Measurements from ENCODE around the gene TMTC2.
A peak's percentile ranks its signal among the peaks of the same experiment; 100 is the strongest.

The TMTC2 gene

GRCh38 chr12:82896277-82896676 lies 209.6 kb downstream of the TMTC2 start:
- Histone ChIP-seq H3K9me3 (ENCODE audit: control insufficient read depth, low read length) (no peaks in the 10 kb centered on the region), H3K4me1 (ENCODE audit: control insufficient read depth, insufficient read depth, low read length) (no peaks in the 10 kb centered on the region), H3K36me3 (ENCODE audit: control insufficient read depth, insufficient read depth, low read length, severe bottlenecking) (peaks cover 3% of the 10 kb centered on the region), H3K4me3 (ENCODE audit: low read length) (no peak overlapping the region), H3K9ac (ENCODE audit: low read length) (no peak overlapping the region), H3K27me3 (replicated peaks; ENCODE audit: control insufficient read depth, insufficient read depth, low read length) (no peaks in the 10 kb centered on the region)
- no peak for DNase-seq (ENCODE audit: low read depth)

GRCh38 chr12:82896979-82897378 lies 210.3 kb downstream of the TMTC2 start:
- Histone ChIP-seq H3K9me3 (ENCODE audit: control insufficient read depth, low read length) (no peaks in the 10 kb centered on the region), H3K36me3 (ENCODE audit: control insufficient read depth, insufficient read depth, low read length, severe bottlenecking) (peaks cover 3% of the 10 kb centered on the region), H3K4me3 (ENCODE audit: low read length) (no peak overlapping the region), H3K27me3 (replicated peaks; ENCODE audit: control insufficient read depth, insufficient read depth, low read length) (no peaks in the 10 kb centered on the region), H3K4me1 (ENCODE audit: control insufficient read depth, insufficient read depth, low read length) (no peaks in the 10 kb centered on the region), H3K9ac (ENCODE audit: low read length) (no peak overlapping the region)
- DNase-seq (ENCODE audit: low read depth), result peak; percentile 24

- DNase-seq (ENCODE audit: low read depth), result no peak
- H3K4me1 ChIP-seq (ENCODE audit: control insufficient read depth, insufficient read depth, low read length), result no peaks in the 10 kb centered on the region
- peaks cover 3% of the 10 kb centered on the region for H3K36me3 ChIP-seq (ENCODE audit: control insufficient read depth, insufficient read depth, low read length, severe bottlenecking)
- no peaks in the 10 kb centered on the region for H3K27me3 ChIP-seq (replicated peaks; ENCODE audit: control insufficient read depth, insufficient read depth, low read length)
- H3K9ac ChIP-seq (ENCODE audit: low read length), result no peak overlapping the region
- H3K4me3 ChIP-seq (ENCODE audit: low read length), result no peak overlapping the region
- H3K9me3 ChIP-seq (ENCODE audit: control insufficient read depth, low read length), result no peaks in the 10 kb centered on the region
These were observed 211.7 kb downstream of the TMTC2 start for GRCh38 chr12:82898441-82898840.

GRCh38 chr12:82904219-82904790 lies 217.6 kb downstream of the TMTC2 start:
- peak; percentile 42 for DNase-seq (ENCODE audit: low read depth)
- Histone ChIP-seq H3K9me3 (ENCODE audit: control insufficient read depth, low read length) (no peaks in the 10 kb centered on the region), H3K4me3 (ENCODE audit: low read length) (no peak overlapping the region), H3K27me3 (replicated peaks; ENCODE audit: control insufficient read depth, insufficient read depth, low read length) (no peaks in the 10 kb centered on the region), H3K36me3 (ENCODE audit: control insufficient read depth, insufficient read depth, low read length, severe bottlenecking) (no peaks in the 10 kb centered on the region), H3K9ac (ENCODE audit: low read length) (no peak overlapping the region), H3K4me1 (ENCODE audit: control insufficient read depth, insufficient read depth, low read length) (no peaks in the 10 kb centered on the region)

GRCh38 chr12:82910246-82910893 lies 223.7 kb downstream of the TMTC2 start:
- Histone ChIP-seq H3K4me3 (ENCODE audit: low read length) (no peak overlapping the region), H3K9ac (ENCODE audit: low read length) (no peak overlapping the region), H3K4me1 (ENCODE audit: control insufficient read depth, insufficient read depth, low read length) (no peaks in the 10 kb centered on the region), H3K27me3 (replicated peaks; ENCODE audit: control insufficient read depth, insufficient read depth, low read length) (no peaks in the 10 kb centered on the region), H3K9me3 (ENCODE audit: control insufficient read depth, low read length) (no peaks in the 10 kb centered on the region), H3K36me3 (ENCODE audit: control insufficient read depth, insufficient read depth, low read length, severe bottlenecking) (no peaks in the 10 kb centered on the region)
- DNase-seq (ENCODE audit: low read depth), result no peak

- Histone ChIP-seq H3K4me1 (ENCODE audit: control insufficient read depth, insufficient read depth, low read length) (no peaks in the 10 kb centered on the region), H3K27me3 (replicated peaks; ENCODE audit: control insufficient read depth, insufficient read depth, low read length) (no peaks in the 10 kb centered on the region), H3K9ac (ENCODE audit: low read length) (no peak overlapping the region), H3K4me3 (ENCODE audit: low read length) (no peak overlapping the region), H3K36me3 (ENCODE audit: control insufficient read depth, insufficient read depth, low read length, severe bottlenecking) (no peaks in the 10 kb centered on the region), H3K9me3 (ENCODE audit: control insufficient read depth, low read length) (no peaks in the 10 kb centered on the region)
- DNase-seq (ENCODE audit: low read depth), result peak; percentile 67
These were observed 225.7 kb downstream of the TMTC2 start for GRCh38 chr12:82912406-82912805.

- no peak overlapping the region for H3K4me3 ChIP-seq (ENCODE audit: low read length)
- H3K9me3 ChIP-seq (ENCODE audit: control insufficient read depth, low read length), result no peaks in the 10 kb centered on the region
- H3K27me3 ChIP-seq (replicated peaks; ENCODE audit: control insufficient read depth, insufficient read depth, low read length), result no peaks in the 10 kb centered on the region
- H3K4me1 ChIP-seq (ENCODE audit: control insufficient read depth, insufficient read depth, low read length), result no peaks in the 10 kb centered on the region
- H3K36me3 ChIP-seq (ENCODE audit: control insufficient read depth, insufficient read depth, low read length, severe bottlenecking), result no peaks in the 10 kb centered on the region
- DNase-seq (ENCODE audit: low read depth), result no peak
- no peak overlapping the region for H3K9ac ChIP-seq (ENCODE audit: low read length)
These were observed 232.8 kb downstream of the TMTC2 start for GRCh38 chr12:82919388-82920054.

GRCh38 chr12:82923935-82924334 lies 237.2 kb downstream of the TMTC2 start:
- no peaks in the 10 kb centered on the region for H3K36me3 ChIP-seq (ENCODE audit: control insufficient read depth, insufficient read depth, low read length, severe bottlenecking)
- H3K4me1 ChIP-seq (ENCODE audit: control insufficient read depth, insufficient read depth, low read length), result no peaks in the 10 kb centered on the region
- no peak for DNase-seq (ENCODE audit: low read depth)
- no peaks in the 10 kb centered on the region for H3K9me3 ChIP-seq (ENCODE audit: control insufficient read depth, low read length)
- H3K9ac ChIP-seq (ENCODE audit: low read length), result no peak overlapping the region
- H3K4me3 ChIP-seq (ENCODE audit: low read length), result no peak overlapping the region
- no peaks in the 10 kb centered on the region for H3K27me3 ChIP-seq (replicated peaks; ENCODE audit: control insufficient read depth, insufficient read depth, low read length)

- no peak overlapping the region for H3K9ac ChIP-seq (ENCODE audit: low read length)
- H3K9me3 ChIP-seq (ENCODE audit: control insufficient read depth, low read length), result no peaks in the 10 kb centered on the region
- no peaks in the 10 kb centered on the region for H3K36me3 ChIP-seq (ENCODE audit: control insufficient read depth, insufficient read depth, low read length, severe bottlenecking)
- no peaks in the 10 kb centered on the region for H3K27me3 ChIP-seq (replicated peaks; ENCODE audit: control insufficient read depth, insufficient read depth, low read length)
- H3K4me3 ChIP-seq (ENCODE audit: low read length), result no peak overlapping the region
- H3K4me1 ChIP-seq (ENCODE audit: control insufficient read depth, insufficient read depth, low read length), result no peaks in the 10 kb centered on the region
- DNase-seq (ENCODE audit: low read depth), result no peak
These were observed 239.9 kb downstream of the TMTC2 start for GRCh38 chr12:82926630-82927029.

- H3K9me3 ChIP-seq (ENCODE audit: control insufficient read depth, low read length), result no peaks in the 10 kb centered on the region
- H3K4me1 ChIP-seq (ENCODE audit: control insufficient read depth, insufficient read depth, low read length), result no peaks in the 10 kb centered on the region
- H3K9ac ChIP-seq (ENCODE audit: low read length), result no peak overlapping the region
These were observed 243.6 kb downstream of the TMTC2 start for GRCh38 chr12:82930301-82930700.

GRCh38 chr12:82931349-82932116 lies 244.8 kb downstream of the TMTC2 start:
- DNase-seq (ENCODE audit: low read depth), result peak; percentile 35
- H3K9me3 ChIP-seq (ENCODE audit: control insufficient read depth, low read length), result no peaks in the 10 kb centered on the region
- H3K4me1 ChIP-seq (ENCODE audit: control insufficient read depth, insufficient read depth, low read length), result no peaks in the 10 kb centered on the region
- H3K27me3 ChIP-seq (replicated peaks; ENCODE audit: control insufficient read depth, insufficient read depth, low read length), result no peaks in the 10 kb centered on the region
- H3K9ac ChIP-seq (ENCODE audit: low read length), result no peak overlapping the region
- H3K4me3 ChIP-seq (ENCODE audit: low read length), result no peak overlapping the region
- H3K36me3 ChIP-seq (ENCODE audit: control insufficient read depth, insufficient read depth, low read length, severe bottlenecking), result no peaks in the 10 kb centered on the region

More at GRCh38 chr12:82930301-82930700, 243.6 kb downstream of the TMTC2 start:
- no peaks in the 10 kb centered on the region for H3K27me3 ChIP-seq (replicated peaks; ENCODE audit: control insufficient read depth, insufficient read depth, low read length)
- no peak for DNase-seq (ENCODE audit: low read depth)
- no peaks in the 10 kb centered on the region for H3K36me3 ChIP-seq (ENCODE audit: control insufficient read depth, insufficient read depth, low read length, severe bottlenecking)
- H3K4me3 ChIP-seq (ENCODE audit: low read length), result no peak overlapping the region
